ENCODE data around the gene PHF23. TPM values are rescaled to one million over a fixed set of nuclear protein-coding genes. Genes with fewer than 3 reads are reported as not detected.

PHF23 gene
- total and polyA plus RNA-seq, 9 of the 15 experiments (the other 6 are each of a cell fraction or from before 2014, with no cell fraction given) = 7.4 to 87.5 (median 33.7) TPM

DNA sequence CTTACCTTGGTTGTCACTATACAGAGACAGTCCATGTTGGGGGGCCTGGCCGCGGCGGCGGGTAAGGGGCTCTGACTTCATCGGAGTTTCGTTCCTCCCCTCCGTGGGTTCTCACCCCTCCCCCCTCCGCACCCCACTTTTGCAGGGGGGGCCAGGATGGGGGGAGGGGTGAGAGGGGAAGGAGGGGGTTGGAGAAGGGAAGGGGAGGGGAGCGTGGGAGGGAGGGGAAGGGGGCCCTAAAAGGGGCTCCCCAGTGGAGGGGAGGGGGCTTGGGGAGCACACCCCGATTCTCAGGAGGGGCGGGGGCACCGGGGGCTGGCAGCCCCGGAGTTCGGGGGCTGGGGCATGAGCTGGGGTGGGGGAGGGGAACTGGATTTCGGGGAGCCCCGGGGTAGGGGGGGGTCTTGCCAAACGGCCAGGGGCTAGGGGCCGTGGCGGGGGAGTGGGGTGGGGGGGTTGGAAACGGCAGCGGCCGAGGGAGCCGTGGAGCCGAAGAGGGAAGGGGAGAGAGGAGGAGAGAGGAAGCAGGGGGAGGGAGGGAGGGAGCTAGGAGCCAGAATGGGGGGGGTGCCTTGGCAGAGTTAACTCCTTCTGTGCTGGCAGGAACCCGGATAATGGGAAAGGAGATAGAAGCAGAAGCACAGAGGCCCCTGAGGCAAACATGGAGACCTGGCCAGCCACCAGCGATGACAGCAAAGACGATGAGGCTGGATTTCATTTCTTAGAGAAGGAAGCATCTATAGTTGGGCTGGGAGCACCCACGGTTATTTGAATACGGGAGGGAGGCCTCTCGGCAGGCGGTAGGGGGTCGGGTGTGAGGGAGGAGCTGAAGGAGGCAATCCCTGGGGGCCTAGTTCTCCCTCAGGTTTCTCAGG lies 21.9 kb downstream of the PHF23 start:
- H4K20me1 ChIP-seq (replicated peaks; ENCODE audit: control insufficient read depth, insufficient read depth, low read length) = peaks cover 6% of the 10 kb centered on the region
- in situ Hi-C loops (cut with MboI) (no loop called here), intact Hi-C loops (cut with micrococcal nuclease) (no loop called here)
- ChIA-PET POLR2A (interaction anchor here (0.6 kb wide), 2 partner anchors 135 to 180 kb away, joined by 3 read pairs; no protein-coding TSS in a partner anchor), CTCF (ENCODE audit: low intra/inter-chr PET ratio) (no interaction called here)
- no peak for FAIRE-seq
- BruUV-seq (replicated peaks) = no TSS peak
- 6% methylated on average over 3 of the region's 32 CpGs for WGBS (ENCODE audit: insufficient coverage, low coverage, missing lambda C conversion rate)
- no peak for ATAC-seq
- peak overlapping the region; percentile 44 for H3K4me3 ChIP-seq
- H3K4me1 ChIP-seq (replicated peaks in 1 of 2; ENCODE audit: control insufficient read depth in 2 of 2, insufficient read depth in 2 of 2, low read length in 2 of 2) = peaks cover 40 to 60% of the 10 kb centered on the region in 2 experiments
- H3K36me3 ChIP-seq (ENCODE audit: control insufficient read depth, insufficient read depth, low read length) = peaks cover 19% of the 10 kb centered on the region; the same call in 2 of the 3 replicates
- no peaks in the 10 kb centered on the region for H3K9me3 ChIP-seq (replicated peaks; ENCODE audit: control insufficient read depth, insufficient read depth, low read depth, low read length)
- peak overlapping the region; percentile 30 to 99; a peak in 2 of 4 replicates for H3K9ac ChIP-seq (ENCODE audit: insufficient read depth in 1 of 2, low read depth in 2 of 2, low read length in 2 of 2)
- H3K27me3 ChIP-seq (ENCODE audit: control insufficient read depth in 2 of 2, insufficient read depth in 2 of 2, low read length in 2 of 2) = no peaks in the 10 kb centered on the region
- peak overlapping the region; percentile 94 for H2AFZ ChIP-seq (ENCODE audit: low read depth, low read length)
- H3K9me1 ChIP-seq (ENCODE audit: control insufficient read depth, insufficient read depth, low read length) = peaks cover 6% of the 10 kb centered on the region
- H3K4me2 ChIP-seq (ENCODE audit: insufficient read depth, low read length) = peak overlapping the region; percentile 73
- H3K27ac ChIP-seq (ENCODE audit: extremely low read depth, low read depth, low read length) = peak overlapping the region; percentile 90; the same call in 2 of the 3 replicates
- peaks cover 50% of the 10 kb centered on the region for H3K79me2 ChIP-seq (ENCODE audit: control insufficient read depth, insufficient read depth, low read length)
- DNase-seq (ENCODE audit: extremely low read depth in 1 of 4, low spot score in 3 of 4) = peak; percentile 45 to 77 (median 56)
- no peak for TF ChIP-seq MEF2A (IDR thresholded peaks at IDR 0.05; ENCODE audit: control insufficient read depth, low read depth, low read length)
- TF ChIP-seq, protein P1, sequence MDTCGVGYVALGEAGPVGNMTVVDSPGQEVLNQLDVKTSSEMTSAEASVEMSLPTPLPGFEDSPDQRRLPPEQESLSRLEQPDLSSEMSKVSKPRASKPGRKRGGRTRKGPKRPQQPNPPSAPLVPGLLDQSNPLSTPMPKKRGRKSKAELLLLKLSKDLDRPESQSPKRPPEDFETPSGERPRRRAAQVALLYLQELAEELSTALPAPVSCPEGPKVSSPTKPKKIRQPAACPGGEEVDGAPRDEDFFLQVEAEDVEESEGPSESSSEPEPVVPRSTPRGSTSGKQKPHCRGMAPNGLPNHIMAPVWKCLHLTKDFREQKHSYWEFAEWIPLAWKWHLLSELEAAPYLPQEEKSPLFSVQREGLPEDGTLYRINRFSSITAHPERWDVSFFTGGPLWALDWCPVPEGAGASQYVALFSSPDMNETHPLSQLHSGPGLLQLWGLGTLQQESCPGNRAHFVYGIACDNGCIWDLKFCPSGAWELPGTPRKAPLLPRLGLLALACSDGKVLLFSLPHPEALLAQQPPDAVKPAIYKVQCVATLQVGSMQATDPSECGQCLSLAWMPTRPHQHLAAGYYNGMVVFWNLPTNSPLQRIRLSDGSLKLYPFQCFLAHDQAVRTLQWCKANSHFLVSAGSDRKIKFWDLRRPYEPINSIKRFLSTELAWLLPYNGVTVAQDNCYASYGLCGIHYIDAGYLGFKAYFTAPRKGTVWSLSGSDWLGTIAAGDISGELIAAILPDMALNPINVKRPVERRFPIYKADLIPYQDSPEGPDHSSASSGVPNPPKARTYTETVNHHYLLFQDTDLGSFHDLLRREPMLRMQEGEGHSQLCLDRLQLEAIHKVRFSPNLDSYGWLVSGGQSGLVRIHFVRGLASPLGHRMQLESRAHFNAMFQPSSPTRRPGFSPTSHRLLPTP (IDR thresholded peaks at IDR 0.05; ENCODE audit: borderline replicate concordance, extremely low read depth, insufficient read length) = no peak
- TF ChIP-seq ZBTB7A (IDR thresholded peaks at IDR 0.05; ENCODE audit: borderline replicate concordance, control insufficient read depth, low read depth, low read length) = 0 out of 2 replicates have a peak, but pooled peaks have one; percentile 42
- peak; percentile 21; the same call in 1 of the 2 replicates for TF ChIP-seq PHF8 (IDR thresholded peaks at IDR 0.05; ENCODE audit: borderline replicate concordance, low read length)
- no peak for TF ChIP-seq LEF1 (IDR thresholded peaks at IDR 0.05)
- peak; percentile 39; the same call in 1 of the 2 replicates for TF ChIP-seq MTA1 (IDR thresholded peaks at IDR 0.05; ENCODE audit: borderline replicate concordance)
- no peak for TF ChIP-seq MTA2 (IDR thresholded peaks at IDR 0.05; ENCODE audit: low read depth)
- TF ChIP-seq SMARCE1 (IDR thresholded peaks at IDR 0.05) = 0 out of 2 replicates have a peak, but pooled peaks have one; percentile 13
- TF ChIP-seq ZFP1 (CRISPR knock-in tag; IDR thresholded peaks at IDR 0.05) = no peak
- TF ChIP-seq, protein P2, sequence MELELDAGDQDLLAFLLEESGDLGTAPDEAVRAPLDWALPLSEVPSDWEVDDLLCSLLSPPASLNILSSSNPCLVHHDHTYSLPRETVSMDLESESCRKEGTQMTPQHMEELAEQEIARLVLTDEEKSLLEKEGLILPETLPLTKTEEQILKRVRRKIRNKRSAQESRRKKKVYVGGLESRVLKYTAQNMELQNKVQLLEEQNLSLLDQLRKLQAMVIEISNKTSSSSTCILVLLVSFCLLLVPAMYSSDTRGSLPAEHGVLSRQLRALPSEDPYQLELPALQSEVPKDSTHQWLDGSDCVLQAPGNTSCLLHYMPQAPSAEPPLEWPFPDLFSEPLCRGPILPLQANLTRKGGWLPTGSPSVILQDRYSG (tag; conservative IDR thresholded peaks at IDR 0.05; ENCODE audit: low read depth) = no peak
- no peak for TF ChIP-seq HMGN3 (IDR thresholded peaks at IDR 0.05; ENCODE audit: borderline replicate concordance, extremely low read depth, insufficient read length, low read depth, low read length)
- TF ChIP-seq, protein P3, sequence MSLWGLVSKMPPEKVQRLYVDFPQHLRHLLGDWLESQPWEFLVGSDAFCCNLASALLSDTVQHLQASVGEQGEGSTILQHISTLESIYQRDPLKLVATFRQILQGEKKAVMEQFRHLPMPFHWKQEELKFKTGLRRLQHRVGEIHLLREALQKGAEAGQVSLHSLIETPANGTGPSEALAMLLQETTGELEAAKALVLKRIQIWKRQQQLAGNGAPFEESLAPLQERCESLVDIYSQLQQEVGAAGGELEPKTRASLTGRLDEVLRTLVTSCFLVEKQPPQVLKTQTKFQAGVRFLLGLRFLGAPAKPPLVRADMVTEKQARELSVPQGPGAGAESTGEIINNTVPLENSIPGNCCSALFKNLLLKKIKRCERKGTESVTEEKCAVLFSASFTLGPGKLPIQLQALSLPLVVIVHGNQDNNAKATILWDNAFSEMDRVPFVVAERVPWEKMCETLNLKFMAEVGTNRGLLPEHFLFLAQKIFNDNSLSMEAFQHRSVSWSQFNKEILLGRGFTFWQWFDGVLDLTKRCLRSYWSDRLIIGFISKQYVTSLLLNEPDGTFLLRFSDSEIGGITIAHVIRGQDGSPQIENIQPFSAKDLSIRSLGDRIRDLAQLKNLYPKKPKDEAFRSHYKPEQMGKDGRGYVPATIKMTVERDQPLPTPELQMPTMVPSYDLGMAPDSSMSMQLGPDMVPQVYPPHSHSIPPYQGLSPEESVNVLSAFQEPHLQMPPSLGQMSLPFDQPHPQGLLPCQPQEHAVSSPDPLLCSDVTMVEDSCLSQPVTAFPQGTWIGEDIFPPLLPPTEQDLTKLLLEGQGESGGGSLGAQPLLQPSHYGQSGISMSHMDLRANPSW (CRISPR knock-in tag; IDR thresholded peaks at IDR 0.05) = no peak
- TF ChIP-seq SRSF9 (IDR thresholded peaks at IDR 0.05; ENCODE audit: borderline replicate concordance, low read depth, low read length) = no peak
- no peak for TF ChIP-seq PPARD (CRISPR knock-in tag; IDR thresholded peaks at IDR 0.05)

All from K562 (cell line).